Activated T-cell treated with anti-CD3 and anti-CD28 coated beads for 1 hour (primary cell): ENCODE results near the gene BMPR1B.
"Not testable (repeated sequence)": the region's sequence is repeated elsewhere in the genome, so short reads cannot be mapped to it uniquely, and the experiment has no call there.

ENCODE experiments used
- DNase-seq: peaks from one replicate; pipeline ENCODE4 v3.0.0-alpha.2; 2020; ENCODE audit warnings: low read depth

The BMPR1B gene

GRCh38 chr4:94763005-94763404 is 5.2 kb downstream of the BMPR1B start:
- DNase-seq: no peak

DNA sequence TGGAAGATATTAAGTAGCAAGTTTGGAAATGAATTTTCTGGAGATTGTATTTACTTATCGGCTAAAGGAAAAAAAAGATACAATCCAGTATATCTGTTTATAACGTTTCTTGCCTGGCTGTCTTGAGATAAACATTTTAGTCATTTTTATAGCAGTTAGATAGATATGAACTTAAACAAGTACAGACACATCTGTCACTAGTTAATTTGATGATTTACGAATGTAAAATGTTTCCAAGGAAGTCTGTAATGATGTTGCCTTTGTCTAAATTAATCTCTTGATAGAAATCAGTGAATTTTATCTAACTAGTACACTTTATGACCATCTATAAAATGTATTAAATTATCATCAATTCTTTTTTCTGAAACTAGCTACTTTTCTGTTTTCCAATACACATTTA is 5.7 kb downstream of the BMPR1B start:
- DNase-seq: no peak

- DNase-seq: no peak
Measured at GRCh38 chr4:94764069-94764468, 6.3 kb downstream of the BMPR1B start.

- DNase-seq: no peak
Measured at GRCh38 chr4:94765174-94765573, 7.4 kb downstream of the BMPR1B start.

DNA sequence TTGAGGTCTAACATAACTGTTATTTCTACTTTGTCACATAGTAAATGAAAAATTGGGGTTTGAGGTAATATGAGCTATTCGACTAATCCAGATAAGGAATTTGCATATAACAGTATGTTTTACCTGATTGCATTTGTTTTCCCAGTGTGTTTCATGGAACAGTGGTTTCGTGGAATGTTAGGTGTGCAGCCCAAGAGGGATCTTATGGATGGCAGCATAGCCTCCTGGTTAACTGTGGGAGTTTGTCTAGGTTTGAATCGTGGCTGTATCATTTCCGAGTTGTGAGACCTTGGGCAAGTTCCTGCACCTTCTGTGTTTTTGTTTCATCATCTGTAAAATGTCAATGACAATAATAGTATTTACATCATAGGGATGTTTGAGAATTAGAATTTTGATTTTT is 7.9 kb downstream of the BMPR1B start:
- DNase-seq: no peak

GRCh38 chr4:94766856-94767255 is 9.1 kb downstream of the BMPR1B start:
- no peak for DNase-seq

DNA sequence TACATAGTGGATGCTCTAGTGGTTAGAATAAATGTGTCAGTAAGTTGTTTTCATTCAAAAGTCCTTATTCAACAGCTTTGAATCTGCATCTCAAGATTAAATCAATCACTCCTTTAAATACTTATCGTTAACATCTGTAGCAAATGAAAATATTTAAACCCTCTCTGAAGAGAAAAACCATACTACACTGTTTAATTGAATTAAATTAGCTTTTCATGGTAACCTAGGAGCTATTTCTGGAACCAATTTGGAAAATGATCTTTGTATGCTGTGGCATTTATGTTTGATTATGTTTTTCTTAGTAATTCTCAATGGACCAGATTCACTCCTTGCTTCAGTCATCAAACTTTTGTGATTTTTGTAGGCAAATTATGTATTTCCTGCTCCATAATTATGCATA is 9.7 kb downstream of the BMPR1B start:
- no peak for DNase-seq

DNA sequence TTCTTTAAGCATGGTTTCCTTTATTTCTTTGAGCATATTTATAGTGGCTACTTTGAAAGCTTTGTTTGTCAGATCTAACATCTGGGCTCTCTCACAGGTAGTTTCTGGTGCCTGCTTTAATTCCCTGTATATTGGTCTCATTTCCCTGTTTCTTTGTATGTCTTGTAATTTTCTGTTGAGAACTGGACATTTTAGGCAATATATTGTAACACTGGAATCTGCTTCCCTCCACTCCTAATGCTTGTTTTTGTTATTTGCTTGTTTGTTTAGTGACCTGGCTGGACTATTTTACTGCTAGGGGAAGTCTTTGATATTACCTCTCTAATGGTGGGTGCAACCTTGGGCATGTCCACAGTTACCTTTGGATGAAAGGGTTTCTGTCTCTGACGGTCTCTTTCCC is 25.0 kb downstream of the BMPR1B start:
- DNase-seq: no peak

DNA sequence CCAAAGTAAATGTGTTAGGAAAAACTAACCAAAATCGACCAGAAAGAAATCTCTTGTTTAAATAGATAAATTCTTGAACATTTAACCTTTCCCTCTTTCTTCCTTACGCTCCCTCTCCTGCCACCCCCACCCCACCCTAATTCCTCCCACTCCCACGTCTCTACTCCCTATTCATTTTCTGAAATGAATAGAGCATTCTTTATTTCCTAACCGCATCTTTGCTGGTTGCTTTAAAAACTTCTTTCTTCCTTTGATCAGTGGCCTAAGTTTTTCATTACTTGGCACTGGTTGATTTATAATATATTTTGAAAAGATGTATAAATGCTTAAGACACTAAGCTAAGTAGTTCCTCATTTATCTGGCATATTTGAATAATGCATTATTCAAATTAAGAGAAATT is 33.9 kb downstream of the BMPR1B start:
- DNase-seq: no peak

DNA sequence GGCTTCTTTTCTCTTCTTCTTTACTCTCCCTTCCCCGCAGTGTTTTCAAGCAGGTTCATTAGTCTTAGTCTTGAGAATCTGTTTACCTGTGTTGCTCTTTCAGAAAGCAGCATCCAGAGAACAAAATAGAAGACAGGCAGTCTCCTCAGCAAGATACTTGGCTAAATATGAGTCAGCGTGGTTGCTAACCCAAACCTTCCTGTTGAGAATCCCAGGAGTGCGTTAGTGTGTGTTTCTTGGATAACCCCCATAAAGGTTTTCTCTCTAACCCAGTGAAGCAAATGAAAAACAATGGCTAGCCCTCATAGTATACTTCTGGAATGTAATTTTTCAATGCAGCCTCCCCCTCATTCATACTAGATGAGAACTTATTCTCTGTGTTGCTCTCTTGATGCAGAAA is 41.1 kb downstream of the BMPR1B start:
- DNase-seq: no peak

GRCh38 chr4:94801016-94801415 is 43.3 kb downstream of the BMPR1B start:
- no peak for DNase-seq

DNA sequence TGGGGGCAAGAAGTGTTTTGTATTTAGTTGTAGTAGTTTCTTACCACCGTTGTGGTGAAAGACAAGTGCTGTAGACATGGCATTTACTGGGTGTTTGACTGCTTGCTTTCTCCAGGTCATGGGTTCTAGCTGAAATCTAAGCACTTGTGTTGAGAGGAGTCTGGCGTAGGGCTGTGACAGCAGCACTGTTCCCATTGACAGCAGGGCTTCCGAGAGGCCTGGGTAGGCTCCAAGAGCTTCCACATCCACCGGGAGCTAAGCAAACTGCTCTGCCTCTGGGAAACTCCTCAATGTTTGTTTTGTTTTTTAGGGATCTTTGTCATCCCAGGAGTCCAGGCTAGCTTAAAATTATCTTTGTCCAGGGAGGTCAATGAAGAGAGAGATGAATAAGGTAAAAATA is 44.3 kb downstream of the BMPR1B start:
- no peak for DNase-seq

GRCh38 chr4:94803181-94803580 is 45.4 kb downstream of the BMPR1B start:
- no peak for DNase-seq

GRCh38 chr4:94804650-94805049 is 46.9 kb downstream of the BMPR1B start:
- DNase-seq: no peak

DNA sequence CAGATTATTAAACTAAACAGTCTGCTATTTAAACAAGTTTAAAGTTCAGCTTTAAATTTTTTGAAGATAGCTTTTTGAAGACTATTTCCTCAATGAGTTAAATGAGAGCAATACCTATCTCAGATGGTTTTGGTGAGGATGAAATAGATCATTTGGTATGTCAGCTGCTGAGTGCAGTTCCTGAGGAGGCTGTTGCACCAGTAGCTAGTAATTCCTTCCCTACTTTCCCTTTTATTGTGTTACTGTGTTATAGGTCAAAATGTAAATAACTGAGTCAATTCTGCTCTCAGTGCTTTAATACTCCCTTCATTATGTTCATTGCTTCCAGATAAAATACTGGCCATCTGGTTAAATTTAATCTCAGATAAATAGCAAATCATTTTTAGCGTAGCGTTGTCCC is 48.6 kb downstream of the BMPR1B start:
- no peak for DNase-seq

- no peak for DNase-seq
Measured at GRCh38 chr4:94811643-94812042, 53.9 kb downstream of the BMPR1B start.

DNA sequence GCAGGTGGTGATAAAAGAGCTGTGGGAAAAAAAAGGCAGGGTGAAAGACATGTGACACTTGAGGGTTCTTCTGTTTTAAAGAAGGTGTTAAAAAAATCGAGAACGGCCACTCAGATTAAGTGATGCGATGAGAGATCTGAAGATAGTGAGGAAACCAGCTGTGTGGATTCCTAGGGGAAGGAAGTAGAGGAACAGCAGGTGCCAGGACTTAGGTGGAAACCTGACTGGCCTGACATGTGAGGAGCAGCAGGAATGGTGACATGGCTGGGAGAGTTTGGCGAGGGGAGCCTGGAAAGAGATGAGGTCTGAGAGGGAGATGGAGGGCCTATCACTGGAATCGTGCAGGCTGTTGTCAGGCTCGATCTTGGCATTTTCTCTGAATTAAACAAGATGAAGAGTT is 55.5 kb downstream of the BMPR1B start:
- DNase-seq: no peak

DNA sequence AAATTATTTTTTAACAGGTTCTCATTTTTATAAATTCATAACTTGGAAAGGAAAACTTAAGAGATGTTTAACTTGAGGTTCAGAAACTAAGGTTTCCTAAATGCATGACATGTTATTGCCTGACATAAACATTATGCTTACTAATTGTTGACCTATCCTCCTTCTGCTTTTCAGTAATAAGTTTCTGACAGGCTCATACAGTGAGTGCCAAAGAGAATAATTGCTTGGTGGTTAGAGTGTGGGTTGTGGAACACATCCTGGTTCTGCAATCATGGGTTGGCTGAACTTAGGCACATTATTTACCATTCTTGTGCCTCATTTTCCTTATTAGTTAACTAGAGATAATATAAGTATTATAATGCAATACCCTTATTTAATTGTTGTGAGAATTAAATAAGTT is 56.5 kb downstream of the BMPR1B start:
- DNase-seq: no peak

DNA sequence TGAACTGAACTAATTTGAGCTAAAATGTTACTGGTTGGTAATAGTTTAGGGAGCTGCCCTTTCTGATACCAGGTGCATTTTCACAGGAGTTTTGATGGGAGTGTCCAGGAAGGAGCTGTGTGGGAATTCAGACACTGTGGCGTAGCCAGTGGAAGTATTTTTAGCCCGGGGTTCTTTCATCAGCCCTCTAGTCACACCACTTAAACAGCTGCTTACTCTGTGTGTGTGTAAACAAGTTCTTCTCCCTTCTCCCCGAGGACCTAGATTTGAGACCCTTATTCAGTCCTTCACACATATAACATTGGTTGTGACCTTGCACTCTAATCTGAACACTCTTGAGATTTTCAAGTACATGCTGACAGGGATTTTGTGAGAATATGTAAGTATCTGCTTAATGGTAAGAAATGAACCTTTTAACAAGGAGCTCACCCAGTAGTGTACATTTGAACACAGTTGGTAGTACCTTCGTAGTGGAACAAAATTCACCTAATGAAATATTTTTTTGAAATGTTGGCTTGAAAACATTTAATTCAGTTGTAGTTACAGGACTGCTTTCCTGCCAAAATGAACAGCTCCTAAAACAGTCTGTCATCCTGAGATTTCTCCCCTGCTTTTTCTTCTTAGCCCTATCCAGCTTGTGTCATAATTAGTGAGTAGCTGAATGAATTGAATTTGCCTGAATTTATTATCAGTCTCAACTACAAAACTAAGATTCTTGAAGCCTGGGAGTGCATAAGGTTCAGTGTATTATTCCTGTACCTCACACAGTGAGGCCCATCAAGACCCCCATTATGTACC is 61.8 kb downstream of the BMPR1B start:
- no peak for DNase-seq

DNA sequence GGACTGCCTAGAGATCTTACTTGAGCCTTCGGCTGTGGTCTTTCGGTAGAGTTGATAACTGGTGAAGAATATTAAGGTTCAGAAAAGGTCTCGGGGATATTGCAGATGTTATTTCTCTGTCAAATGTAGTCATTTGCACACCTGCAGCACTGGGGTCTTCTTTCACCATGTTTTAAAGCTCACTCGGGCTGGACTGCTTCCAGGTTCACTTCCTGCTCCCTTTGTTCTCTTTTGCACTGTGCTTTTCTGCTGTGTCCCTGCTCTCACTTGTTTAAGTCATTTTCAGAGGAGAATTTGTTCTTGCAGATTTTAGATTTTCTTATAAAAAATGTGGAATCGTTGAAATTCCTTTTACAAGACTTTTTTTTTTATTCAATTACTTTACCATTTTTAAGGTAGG is 68.5 kb downstream of the BMPR1B start:
- no peak for DNase-seq

- no peak for DNase-seq
Measured at GRCh38 chr4:94827481-94828110, 69.8 kb downstream of the BMPR1B start.

DNA sequence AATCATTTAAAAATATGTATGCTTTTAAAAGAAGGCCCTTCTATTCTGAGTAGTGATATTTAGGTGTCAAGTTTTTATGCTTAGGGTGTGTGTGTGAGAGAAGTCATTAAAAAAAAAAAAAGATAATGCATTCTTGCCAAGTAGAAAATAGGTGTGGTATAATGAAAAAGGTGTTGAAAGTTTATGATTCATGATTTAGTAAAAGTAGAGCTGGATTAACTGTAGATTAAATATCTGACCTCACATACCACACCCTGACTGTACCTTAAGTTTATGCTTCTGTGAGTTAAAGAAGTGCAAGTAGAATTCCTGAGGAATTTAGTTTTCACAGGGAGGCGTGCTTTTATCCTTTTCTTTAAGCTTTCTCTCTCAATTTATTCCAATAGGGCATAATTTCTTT is 71.1 kb downstream of the BMPR1B start:
- DNase-seq: no peak

DNA sequence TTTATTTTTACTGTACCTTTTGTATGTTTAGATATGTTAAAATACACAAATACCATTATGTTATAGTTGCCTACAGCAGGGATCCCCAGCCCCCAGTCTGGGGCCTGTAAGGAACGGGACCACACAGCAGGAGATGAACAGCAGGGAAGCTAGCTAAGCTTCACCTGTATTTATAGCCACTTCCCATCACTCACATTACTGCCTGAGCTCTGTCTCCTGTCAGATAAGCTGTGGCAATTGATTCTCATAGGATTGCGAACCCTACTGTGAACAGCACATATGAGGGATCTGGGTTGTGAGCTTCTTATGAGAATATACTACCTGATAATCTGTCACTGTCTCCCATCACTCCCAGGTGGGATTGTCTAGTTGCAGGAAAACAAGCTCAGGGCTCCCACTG is 73.9 kb downstream of the BMPR1B start:
- no peak for DNase-seq

- DNase-seq: not testable (repeated sequence)
Measured at GRCh38 chr4:94832329-94832728, 74.6 kb downstream of the BMPR1B start.
